ENCODE results near the gene C10orf71. TPM values are rescaled to one million over a fixed set of nuclear protein-coding genes. Genes with fewer than 3 reads are reported as not detected.

The C10orf71 gene
- total RNA-seq, 3 donors from 2014 or later = not detected

DNA sequence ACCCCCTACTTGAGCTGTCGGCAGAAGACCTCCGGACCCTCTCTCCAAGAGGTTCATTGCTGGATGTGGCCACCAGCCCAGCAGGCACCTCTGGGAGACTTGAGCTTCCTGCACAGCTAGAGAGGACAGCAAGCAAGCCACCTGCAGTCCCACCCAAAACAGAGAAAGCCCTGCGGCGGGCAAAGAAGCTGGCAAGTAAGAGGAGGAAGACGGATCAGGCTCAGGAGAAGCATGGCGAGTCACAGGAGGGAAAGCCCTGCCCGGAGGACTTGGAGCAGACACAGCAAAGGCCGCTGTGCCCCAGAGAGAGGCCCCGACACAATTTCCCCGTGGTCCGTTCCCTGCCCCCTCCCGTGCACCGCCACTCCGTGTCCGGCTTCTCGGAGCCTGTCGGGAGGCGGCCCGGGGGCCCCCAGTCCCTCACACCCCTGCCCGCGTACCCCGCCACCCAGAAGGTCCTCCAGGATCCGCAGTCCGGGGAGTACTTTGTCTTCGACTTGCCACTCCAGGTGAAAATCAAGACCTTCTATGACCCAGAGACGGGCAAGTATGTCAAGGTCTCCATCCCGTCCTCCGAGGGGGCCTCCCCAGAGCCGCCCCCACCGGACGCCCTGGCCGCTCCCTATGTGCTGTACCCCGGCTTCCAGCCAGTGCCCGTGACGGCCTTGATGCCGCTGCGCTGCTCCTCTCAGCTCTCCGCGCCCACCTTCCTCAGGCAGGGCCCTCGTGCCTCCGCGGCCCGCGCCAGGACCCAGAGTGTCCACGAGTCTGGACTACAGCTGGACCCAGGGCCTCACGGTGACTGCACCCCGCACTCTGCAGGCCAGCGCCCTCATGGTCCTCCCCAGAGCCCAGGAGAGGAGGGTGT, 27.2 kb downstream of the C10orf71 start:
- Histone ChIP-seq H3K27me3 (peaks cover 0 to 5% of the 10 kb centered on the region in 2 donors), H3K4me1 (no peaks in the 10 kb centered on the region), H3K9me3 (no peaks in the 10 kb centered on the region), H3K4me3 (no peak overlapping the region), H3K36me3 (no peaks in the 10 kb centered on the region), H3K27ac (no peak overlapping the region)
- intact Hi-C loops (cut with DNase I; ENCODE audit: low total_unique reads) = no loop called here
- no peak for DNase-seq (ENCODE audit: low spot score in 2 of 2)
- TF ChIP-seq, protein P1, sequence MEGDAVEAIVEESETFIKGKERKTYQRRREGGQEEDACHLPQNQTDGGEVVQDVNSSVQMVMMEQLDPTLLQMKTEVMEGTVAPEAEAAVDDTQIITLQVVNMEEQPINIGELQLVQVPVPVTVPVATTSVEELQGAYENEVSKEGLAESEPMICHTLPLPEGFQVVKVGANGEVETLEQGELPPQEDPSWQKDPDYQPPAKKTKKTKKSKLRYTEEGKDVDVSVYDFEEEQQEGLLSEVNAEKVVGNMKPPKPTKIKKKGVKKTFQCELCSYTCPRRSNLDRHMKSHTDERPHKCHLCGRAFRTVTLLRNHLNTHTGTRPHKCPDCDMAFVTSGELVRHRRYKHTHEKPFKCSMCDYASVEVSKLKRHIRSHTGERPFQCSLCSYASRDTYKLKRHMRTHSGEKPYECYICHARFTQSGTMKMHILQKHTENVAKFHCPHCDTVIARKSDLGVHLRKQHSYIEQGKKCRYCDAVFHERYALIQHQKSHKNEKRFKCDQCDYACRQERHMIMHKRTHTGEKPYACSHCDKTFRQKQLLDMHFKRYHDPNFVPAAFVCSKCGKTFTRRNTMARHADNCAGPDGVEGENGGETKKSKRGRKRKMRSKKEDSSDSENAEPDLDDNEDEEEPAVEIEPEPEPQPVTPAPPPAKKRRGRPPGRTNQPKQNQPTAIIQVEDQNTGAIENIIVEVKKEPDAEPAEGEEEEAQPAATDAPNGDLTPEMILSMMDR (IDR thresholded peaks at IDR 0.05) = no peak
- TF ChIP-seq POLR2A (IDR thresholded peaks at IDR 0.05) (no peak), POLR2AphosphoS5 (IDR thresholded peaks at IDR 0.05) (no peak)

DNA sequence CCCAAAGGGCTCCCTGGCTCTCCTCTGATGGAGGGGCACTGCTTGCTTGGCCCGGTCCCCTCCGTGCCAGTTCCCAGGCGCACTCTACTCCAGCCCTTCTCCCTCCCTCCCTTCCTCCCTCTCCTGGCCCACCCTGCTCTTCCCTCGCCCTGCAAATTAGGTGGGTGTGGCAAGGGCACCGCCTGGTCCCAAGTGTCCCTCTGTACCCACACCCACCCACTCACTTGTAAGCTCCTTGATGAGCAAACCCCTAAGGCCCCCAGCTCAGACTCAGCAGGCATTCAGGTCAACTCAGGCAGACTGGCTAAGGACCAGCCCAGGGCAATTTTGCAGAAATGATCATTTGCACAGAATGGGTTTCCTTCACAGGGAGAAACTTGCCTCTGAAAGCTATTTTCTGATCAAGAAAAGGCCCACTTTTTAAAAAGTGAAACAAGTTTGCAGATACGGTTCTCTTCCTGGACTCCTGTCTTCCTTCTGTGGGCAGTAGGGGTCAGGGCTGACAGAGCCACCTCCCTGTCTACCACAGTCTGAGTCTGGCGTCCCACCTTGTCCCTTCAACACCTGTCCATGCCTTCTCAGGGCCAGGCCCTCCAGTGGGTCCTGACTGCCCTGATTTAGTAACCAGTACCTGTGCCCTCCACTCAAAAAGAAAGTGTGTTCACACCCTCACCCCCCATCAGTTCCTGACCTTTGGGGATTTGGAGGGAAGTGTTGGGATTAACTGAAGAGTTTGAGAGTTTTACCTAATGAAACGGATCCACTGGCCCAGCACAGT, 28.3 kb downstream of the C10orf71 start:
- TF ChIP-seq POLR2AphosphoS5 (IDR thresholded peaks at IDR 0.05) (no peak), POLR2A (IDR thresholded peaks at IDR 0.05) (no peak)
- H3K36me3 ChIP-seq = no peaks in the 10 kb centered on the region
- intact Hi-C loops (cut with DNase I; ENCODE audit: low total_unique reads) = no loop called here
- no peaks in the 10 kb centered on the region for H3K4me1 ChIP-seq
- H3K27me3 ChIP-seq = peaks cover 0 to 5% of the 10 kb centered on the region in 2 donors
- H3K27ac ChIP-seq = no peak overlapping the region
- H3K9me3 ChIP-seq = no peaks in the 10 kb centered on the region
- no peak for DNase-seq (ENCODE audit: low spot score in 2 of 2)
- no peak overlapping the region for H3K4me3 ChIP-seq

DNA sequence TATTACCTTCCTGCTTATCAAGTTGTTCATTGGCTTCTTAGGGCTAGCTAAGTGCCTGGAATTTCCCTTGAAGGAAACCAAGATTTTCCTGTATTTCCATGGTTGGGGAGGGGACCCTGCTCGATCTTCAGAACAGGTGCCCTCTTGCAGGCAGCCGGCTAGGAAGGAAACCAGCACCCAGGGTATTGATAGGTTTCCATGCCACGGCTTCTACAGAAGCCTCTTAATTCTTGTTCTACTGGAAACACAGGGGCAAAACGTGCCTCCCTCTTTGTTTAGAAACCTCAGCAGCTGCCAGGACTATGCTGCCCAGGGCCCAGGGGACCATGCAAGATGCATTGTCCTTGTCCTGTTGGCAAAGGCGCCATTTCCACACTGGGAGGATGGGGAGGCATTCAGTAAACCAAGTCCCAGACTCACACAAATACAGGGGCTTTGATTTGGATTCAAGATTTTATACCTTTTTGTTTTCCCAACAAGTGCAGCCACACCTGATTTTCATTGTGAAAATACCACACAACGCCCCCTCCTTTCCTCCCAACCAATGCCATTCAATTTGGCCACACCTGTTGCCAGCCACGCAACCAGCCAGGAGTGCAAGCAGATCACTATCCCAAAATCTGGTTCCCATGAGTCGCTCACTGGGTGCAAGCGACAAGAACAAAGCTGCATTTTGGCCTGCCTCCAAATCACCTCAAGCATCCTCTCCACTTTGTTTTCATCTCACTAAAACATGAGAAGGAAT, 29.6 kb downstream of the C10orf71 start:
- intact Hi-C loops (cut with DNase I; ENCODE audit: low total_unique reads) = no loop called here
- no peak for DNase-seq (ENCODE audit: low spot score in 2 of 2)
- Histone ChIP-seq H3K4me1 (no peaks in the 10 kb centered on the region), H3K27ac (no peak overlapping the region), H3K4me3 (no peak overlapping the region), H3K27me3 (no peaks in the 10 kb centered on the region), H3K9me3 (no peaks in the 10 kb centered on the region), H3K36me3 (no peaks in the 10 kb centered on the region)
- TF ChIP-seq POLR2A (IDR thresholded peaks at IDR 0.05) = no peak
- TF ChIP-seq POLR2AphosphoS5 (IDR thresholded peaks at IDR 0.05) = no peak
- TF ChIP-seq, protein P1 (IDR thresholded peaks at IDR 0.05) = no peak

DNA sequence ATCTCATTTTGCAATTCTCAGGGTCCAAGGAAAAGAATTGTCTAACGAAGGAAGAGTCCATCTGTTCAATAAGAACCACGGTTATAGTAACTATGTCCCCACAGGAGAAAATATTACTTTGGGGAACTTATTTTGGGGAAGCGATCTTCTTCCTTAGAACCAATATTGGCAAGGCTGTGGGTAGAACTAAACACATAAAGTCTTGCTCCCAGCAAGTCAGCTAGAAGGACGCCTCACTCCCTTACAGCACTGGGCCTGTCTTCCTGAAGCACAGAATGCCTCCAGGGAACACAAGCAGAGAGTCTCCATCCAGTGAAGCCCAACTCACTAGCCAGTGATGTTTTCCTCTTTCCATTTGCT, 30.2 kb downstream of the C10orf71 start:
- no peaks in the 10 kb centered on the region for H3K4me1 ChIP-seq
- no peak for DNase-seq (ENCODE audit: low spot score in 2 of 2)
- no peak for TF ChIP-seq POLR2A (IDR thresholded peaks at IDR 0.05)
- no peak for TF ChIP-seq POLR2AphosphoS5 (IDR thresholded peaks at IDR 0.05)
- TF ChIP-seq, protein P1 (IDR thresholded peaks at IDR 0.05) = no peak
- no peaks in the 10 kb centered on the region for H3K27me3 ChIP-seq
- no peak overlapping the region for H3K27ac ChIP-seq
- H3K9me3 ChIP-seq = no peaks in the 10 kb centered on the region
- no peaks in the 10 kb centered on the region for H3K36me3 ChIP-seq
- H3K4me3 ChIP-seq = no peak overlapping the region
- intact Hi-C loops (cut with DNase I; ENCODE audit: low total_unique reads) = no loop called here

DNA sequence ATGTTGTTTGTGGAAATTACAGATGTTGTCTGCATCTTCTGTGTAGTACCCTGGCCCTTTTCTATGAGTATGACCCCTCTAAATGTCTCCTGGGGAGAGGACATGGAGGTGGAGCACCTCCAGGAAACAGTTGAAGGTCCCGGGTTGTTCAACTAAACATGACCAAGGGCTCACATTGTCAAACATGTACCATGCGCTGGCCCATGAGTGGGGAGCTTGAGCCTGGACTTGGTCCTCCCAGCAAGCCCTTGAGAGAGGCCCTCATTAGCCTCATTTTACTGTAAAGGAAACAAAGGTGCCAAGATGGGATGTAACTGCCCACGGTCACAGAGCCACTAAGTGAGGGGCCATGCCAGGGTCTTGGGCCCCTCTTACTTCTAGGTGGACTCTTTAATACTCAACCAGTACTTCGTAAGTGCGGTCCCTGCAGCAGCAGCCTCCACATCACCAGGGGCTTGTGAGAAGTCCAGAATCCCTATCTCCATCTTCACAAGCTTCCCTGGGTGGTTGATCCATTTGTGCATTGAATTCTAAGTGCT, 31.2 kb downstream of the C10orf71 start:
- no peak for TF ChIP-seq POLR2AphosphoS5 (IDR thresholded peaks at IDR 0.05)
- TF ChIP-seq POLR2A (IDR thresholded peaks at IDR 0.05) = no peak
- TF ChIP-seq, protein P1 (IDR thresholded peaks at IDR 0.05) = no peak
- no peak for DNase-seq (ENCODE audit: low spot score in 2 of 2)
- no peaks in the 10 kb centered on the region for H3K9me3 ChIP-seq
- intact Hi-C loops (cut with DNase I; ENCODE audit: low total_unique reads) = no loop called here
- no peaks in the 10 kb centered on the region for H3K27me3 ChIP-seq
- H3K4me3 ChIP-seq = no peak overlapping the region
- H3K36me3 ChIP-seq = no peaks in the 10 kb centered on the region
- H3K4me1 ChIP-seq = no peaks in the 10 kb centered on the region
- H3K27ac ChIP-seq = no peak overlapping the region

All from breast epithelium (tissue), 4 donors.